Mammary epithelial cell (primary cell): ENCODE results near the gene TRAPPC11.

ENCODE experiments used
- CTCF ChIP-seq, 2 donors: IDR thresholded peaks in 1 of 2; conservative IDR thresholded peaks in 1 of 2; 2 replicates each; pipeline ENCODE4 v1.5.1; 2011 to 2012; ENCODE audit warnings: inconsistent platforms in 2 of 2, low read length in 2 of 2, mild to moderate bottlenecking in 2 of 2, control low read depth in 1 of 2, low read depth in 1 of 2; ENCODE audit not compliant: insufficient read depth in 1 of 2; ENCODE audit errors: extremely low read depth in 1 of 2
- EZH2 ChIP-seq: IDR thresholded peaks from 2 replicates; pipeline ENCODE4 v1.6.1; 2012; ENCODE audit warnings: low read length, inconsistent platforms, borderline replicate concordance

- TF ChIP-seq CTCF (conservative IDR thresholded peaks at IDR 0.05 in 1 of 2, IDR thresholded peaks at IDR 0.05 in 1 of 2; ENCODE audit: extremely low read depth in 1 of 2, insufficient read depth in 1 of 2, low read depth in 1 of 2, low read length in 2 of 2) (no peak), EZH2 (no peak)
These were observed 29.1 kb downstream of the TRAPPC11 start for GRCh38 chr4:183688216-183688615.
